SK-N-SH (cell line): ENCODE results near the gene NOB1. TPM values are rescaled to one million over a fixed set of nuclear protein-coding genes. Genes with fewer than 3 reads are reported as not detected.
"Not testable (repeated sequence)": the region's sequence is repeated elsewhere in the genome, so short reads cannot be mapped to it uniquely, and the experiment has no call there.

Source experiments
- CTCF ChIA-PET: fragments of 300-600, 350-600 bp; formaldehyde crosslinking; extraction: SDS; loops from one replicate; lab custom pipeline; 2021; lab: Yijun Ruan, JAX
- POLR2A ChIA-PET: fragments of 350-600 bp; sonication (Branson Sonifier 250); formaldehyde crosslinking; extraction: SDS; loops from one replicate; lab custom pipeline; 2020; ENCODE audit warnings: antibody characterized with exemption, inconsistent platforms; lab: Yijun Ruan, JAX
- DNase-seq: peaks from one replicate; pipeline ENCODE4 v3.0.0; 2012
- H2AFZ ChIP-seq: fragments of 200-600 bp; sonication (generic); 2 replicates; pipeline ENCODE4 v1.8.1; 2016; ENCODE audit warnings: antibody characterized with exemption, mild to moderate bottlenecking, low read depth
- H3F3A ChIP-seq: fragments of 200-600 bp; sonication (generic); replicated peaks from 2 replicates; pipeline ENCODE3; 2016; ENCODE audit warnings: antibody characterized with exemption, mild to moderate bottlenecking; ENCODE audit not compliant: insufficient read depth
- H3K27ac ChIP-seq, 2 experiments: fragments of 200-500 bp in 1 of 2; fragments of 200-600 bp in 1 of 2; sonication (Bioruptor generic) in 1 of 2; sonication (generic), shearing (Covaris generic) in 1 of 2; 2 replicates each; pipeline versions ENCODE4 v1.5.1 to v1.6.1; 2014 to 2016; ENCODE audit warnings: low read depth in 2 of 2, inconsistent platforms in 1 of 2, low read length in 1 of 2, mild to moderate bottlenecking in 1 of 2, mixed read lengths in 1 of 2
- H3K27me3 ChIP-seq: fragments of 200-600 bp; sonication (generic), shearing (Covaris generic); 2 replicates; pipeline ENCODE4 v1.6.1; 2016; ENCODE audit warnings: mixed run types; ENCODE audit not compliant: insufficient read depth
- H3K36me3 ChIP-seq, 2 experiments: fragments of 200-500 bp in 1 of 2; fragments of 200-600 bp in 1 of 2; sonication (Bioruptor generic) in 1 of 2; sonication (generic) in 1 of 2; replicated peaks in 1 of 2; 2 replicates each; pipeline versions ENCODE3 to v1.5.1; 2014 to 2016; ENCODE audit warnings: low read length in 1 of 2, mild to moderate bottlenecking in 1 of 2; ENCODE audit not compliant: insufficient read depth in 2 of 2, control insufficient read depth in 1 of 2
- H3K4me1 ChIP-seq, 2 experiments: fragments of 200-500 bp in 1 of 2; fragments of 200-600 bp in 1 of 2; sonication (Bioruptor generic) in 1 of 2; sonication (generic), shearing (Covaris generic) in 1 of 2; 2 replicates each; pipeline versions ENCODE4 v1.5.1 to v1.6.1; 2014 to 2016; ENCODE audit warnings: low read depth in 1 of 2, low read length in 1 of 2, mixed run types in 1 of 2; ENCODE audit not compliant: insufficient read depth in 2 of 2, control insufficient read depth in 1 of 2
- H3K4me2 ChIP-seq: fragments of 200-600 bp; sonication (generic), shearing (Covaris generic); 2 replicates; pipeline ENCODE4 v1.6.1; 2017; ENCODE audit warnings: mixed run types
- H3K4me3 ChIP-seq, 2 experiments: fragments of 200-500 bp in 1 of 2; fragments of 200-600 bp in 1 of 2; sonication (Bioruptor generic) in 1 of 2; sonication (generic), shearing (Covaris generic) in 1 of 2; 2 replicates each; pipeline versions ENCODE4 v1.5.1 to v1.8.1; 2014 to 2016; ENCODE audit warnings: low read depth in 2 of 2, inconsistent platforms in 1 of 2, low read length in 1 of 2, mild to moderate bottlenecking in 1 of 2, mixed read lengths in 1 of 2, moderate library complexity in 1 of 2
- H3K79me2 ChIP-seq: fragments of 200-600 bp; sonication (generic); 2 replicates; pipeline ENCODE4 v1.8.1; 2017; ENCODE audit warnings: mild to moderate bottlenecking; ENCODE audit not compliant: insufficient read depth
- H3K9ac ChIP-seq: fragments of 200-600 bp; sonication (generic); 2 replicates; pipeline ENCODE4 v1.6.1; 2017; ENCODE audit warnings: mixed run types
- H3K9me2 ChIP-seq: fragments of 200-600 bp; sonication (generic); 2 replicates; pipeline ENCODE4 v1.6.1; 2017; ENCODE audit warnings: mixed run types
- H3K9me3 ChIP-seq: fragments of 200-600 bp; sonication (generic); 2 replicates; pipeline ENCODE4 v1.6.1; 2017; ENCODE audit warnings: mixed run types, mild to moderate bottlenecking, moderate library complexity
- H4K20me1 ChIP-seq: fragments of 200-600 bp; sonication (generic); 2 replicates; pipeline ENCODE4 v1.6.1; 2017; ENCODE audit warnings: mild to moderate bottlenecking, mixed run types; ENCODE audit not compliant: insufficient read depth
- CHD2 ChIP-seq: fragments of 150-350 bp; IDR thresholded peaks from 2 replicates; pipeline ENCODE4 v1.6.1; 2018; ENCODE audit warnings: low read length; ENCODE audit not compliant: partially characterized antibody
- CTCF ChIP-seq: fragments of 200-600 bp; sonication (generic); IDR thresholded peaks from 2 replicates; pipeline ENCODE4 v1.6.1; 2017; ENCODE audit warnings: antibody characterized with exemption, mild to moderate bottlenecking, moderate library complexity
- ELF1 ChIP-seq: IDR thresholded peaks from 2 replicates; pipeline ENCODE4 v1.4.0; 2012
- EZH2phosphoT487 ChIP-seq: fragments of 200-600 bp; sonication (generic); IDR thresholded peaks from 2 replicates; pipeline ENCODE4 v1.6.1; 2017; ENCODE audit warnings: low read depth, mixed run types, mild to moderate bottlenecking, antibody characterized with exemption, moderate library complexity, borderline replicate concordance
- FOSL2 ChIP-seq: IDR thresholded peaks from 2 replicates; pipeline ENCODE4 v1.4.0; 2012; ENCODE audit warnings: low read depth, mild to moderate bottlenecking, moderate library complexity, borderline replicate concordance
- IRF3 ChIP-seq: fragments of 150-350 bp; IDR thresholded peaks from 2 replicates; pipeline ENCODE4 v1.6.1; 2016; ENCODE audit warnings: mild to moderate bottlenecking, low read depth, low read length
- MEF2A ChIP-seq: IDR thresholded peaks from 2 replicates; pipeline ENCODE4 v1.4.0; 2012; ENCODE audit warnings: low read depth, borderline replicate concordance
- MXI1 ChIP-seq: IDR thresholded peaks from 2 replicates; pipeline ENCODE4 v1.6.1; 2012; ENCODE audit warnings: mild to moderate bottlenecking, low read depth, low read length, improper control_type of control experiment
- PBX3 ChIP-seq: IDR thresholded peaks from 2 replicates; pipeline ENCODE4; 2012
- POLR2AphosphoS5 ChIP-seq: IDR thresholded peaks from 2 replicates; pipeline ENCODE4 v1.6.1; 2012; ENCODE audit warnings: low read depth, low read length
- RFX5 ChIP-seq: IDR thresholded peaks from 2 replicates; pipeline ENCODE4 v1.6.1; 2012; ENCODE audit warnings: mild to moderate bottlenecking, improper control_type of control experiment, low read length
- RXRA ChIP-seq: IDR thresholded peaks from 2 replicates; pipeline ENCODE4 v1.4.0; 2012; ENCODE audit warnings: low read depth, mild to moderate bottlenecking, borderline replicate concordance
- TCF12 ChIP-seq: IDR thresholded peaks from 2 replicates; pipeline ENCODE4 v1.4.0; 2012
- USF1 ChIP-seq: IDR thresholded peaks from 2 replicates; pipeline ENCODE4 v1.4.0; 2012; ENCODE audit warnings: low read depth, borderline replicate concordance
- WGBS: methylation state at CpG from one replicate; pipeline ENCODE4 v1.1.6; 2017; ENCODE audit warnings: low lambda C conversion rate; 5-methylcytosine and 5-hydroxymethylcytosine counted together
- polyA plus RNA-seq, 3 experiments: library from polyadenylated mRNA; depleted of rRNA; stranded (reverse); fragments of >200 nt; gene quantifications; 2 replicates each; pipeline ENCODE4 v1.2.3, GENCODE V29; 2012

NOB1 gene
- polyA plus RNA-seq, 1 of the 3 experiments (the other 2 are of a cell fraction), result 86.3 TPM

- H3K36me3 ChIP-seq, DNase-seq, H4K20me1 ChIP-seq, H3K27ac ChIP-seq, H3K9me2 ChIP-seq, H3K4me2 ChIP-seq, H3K9me3 ChIP-seq, H3K9ac ChIP-seq, H3K4me3 ChIP-seq, POLR2A ChIA-PET, H3K27me3 ChIP-seq, H2AFZ ChIP-seq: not testable (repeated sequence)
- Histone ChIP-seq H3K4me1 (peaks cover 11 to 14% of the 10 kb centered on the region in 2 experiments; a peak in 2 of 4 replicates), H3F3A (peaks cover 12% of the 10 kb centered on the region), H3K79me2 (peaks cover 11% of the 10 kb centered on the region; the same call in 1 of the 2 replicates)
- CTCF ChIA-PET, result interaction anchor here (0.9 to 1.8 kb wide), 2 partner anchors 11 to 23 kb away, joined by 3 to 4 read pairs; partner anchors contain the start of gene NOB1
- 84% methylated on average over 5 of the region's 5 CpGs for WGBS
Observed at GRCh38 chr16:69731280-69731679, 23.4 kb downstream of the NOB1 start.

- H3K9me3 ChIP-seq, H3K27ac ChIP-seq, H3K36me3 ChIP-seq, DNase-seq, H3K9me2 ChIP-seq, H3K4me3 ChIP-seq, POLR2A ChIA-PET, H3K4me2 ChIP-seq, H4K20me1 ChIP-seq, H3K27me3 ChIP-seq, H3K9ac ChIP-seq, H2AFZ ChIP-seq: not testable (repeated sequence)
- CTCF ChIA-PET, result interaction anchor here (0.8 to 1.7 kb wide), 2 partner anchors 26 to 332 kb away, joined by 3 to 11 read pairs; partner anchors contain the start of gene NOB1
- peaks cover 17 to 18% of the 10 kb centered on the region in 2 experiments; a peak in 3 of 4 replicates for H3K4me1 ChIP-seq
- H3F3A ChIP-seq, result peaks cover 27% of the 10 kb centered on the region
- peaks cover 34% of the 10 kb centered on the region for H3K79me2 ChIP-seq
- 98% methylated on average over 4 of the region's 4 CpGs for WGBS
Observed at GRCh38 chr16:69729030-69729429, 25.7 kb downstream of the NOB1 start.

GRCh38 chr16:69727916-69728270, 26.8 kb downstream of the NOB1 start:
- Histone ChIP-seq H3K79me2 (peaks cover 45% of the 10 kb centered on the region), H3K4me1 (peaks cover 17 to 18% of the 10 kb centered on the region in 2 experiments; a peak in 3 of 4 replicates), H3K27ac (no peak overlapping the region; a peak in 1 of 4 replicates), H4K20me1 (no peaks in the 10 kb centered on the region), H3K4me2 (peak overlapping the region; percentile 97), H3K9me3 (no peaks in the 10 kb centered on the region), H3K36me3 (peaks cover 0 to 3% of the 10 kb centered on the region in 2 experiments), H3K27me3 (no peaks in the 10 kb centered on the region), H2AFZ (no peak overlapping the region), H3K4me3 (no peak overlapping the region), H3K9me2 (no peaks in the 10 kb centered on the region), H3F3A (peaks cover 31% of the 10 kb centered on the region), H3K9ac (no peak overlapping the region)
- ChIA-PET CTCF (interaction anchor here (0.7 to 3.6 kb wide), 4 partner anchors 8 to 40 kb away, joined by 3 to 19 read pairs (median 8); partner anchors contain the start of gene NOB1), POLR2A (interaction anchor here (0.8 to 3.0 kb wide), 2 partner anchors 13 to 27 kb away, joined by 3 to 12 read pairs; partner anchors contain the start of gene NOB1)
- no peak for TF ChIP-seq USF1
- TF ChIP-seq PBX3, result no peak
- no peak for TF ChIP-seq FOSL2
- TF ChIP-seq EZH2phosphoT487, result no peak
- no peak for TF ChIP-seq CHD2
- TF ChIP-seq POLR2AphosphoS5, result no peak
- TF ChIP-seq IRF3, result no peak
- TF ChIP-seq RFX5, result no peak
- TF ChIP-seq ELF1, result no peak
- TF ChIP-seq CTCF, result no peak
- no peak for TF ChIP-seq RXRA
- no peak for TF ChIP-seq TCF12
- no peak for TF ChIP-seq MEF2A
- TF ChIP-seq MXI1, result no peak
- no peak for DNase-seq
- 89% methylated on average over 5 of the region's 5 CpGs for WGBS
